AG09319 (cell line): ENCODE measurements around the gene MICAL3.

Experiments used
- DNase-seq: peaks from one replicate; pipeline ENCODE4 v3.0.0-alpha.2; 2010; ENCODE audit warnings: low read depth; ENCODE audit errors: extremely low read depth
- CTCF ChIP-seq: IDR thresholded peaks from 2 replicates; pipeline ENCODE4 v1.5.1; 2011; ENCODE audit warnings: low read depth, mild to moderate bottlenecking, inconsistent platforms, low read length, moderate library complexity

Gene MICAL3

GRCh38 chr22:18063306-18063705, 38.9 kb upstream of the MICAL3 start:
- TF ChIP-seq CTCF, result no peak
- DNase-seq, result no peak

DNA sequence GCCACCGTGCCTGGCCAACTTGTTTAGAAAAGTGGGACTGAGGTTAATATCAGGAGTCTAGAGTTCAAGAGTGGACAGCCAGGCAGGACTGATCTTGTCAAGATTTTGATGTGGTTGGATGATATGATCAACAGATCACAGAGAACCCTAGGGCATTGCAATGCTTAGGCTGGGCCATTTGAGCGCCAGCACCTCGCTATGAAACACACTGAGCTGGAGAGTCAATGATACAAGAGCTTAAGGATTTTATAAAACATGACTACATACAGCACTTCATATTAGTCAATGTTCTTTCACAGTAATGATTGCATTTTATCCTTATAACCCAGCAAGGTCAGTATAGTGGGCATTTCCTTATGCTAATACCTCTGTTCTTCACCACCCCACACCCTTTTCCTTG, 38.1 kb upstream of the MICAL3 start:
- TF ChIP-seq CTCF, result no peak
- no peak for DNase-seq

DNA sequence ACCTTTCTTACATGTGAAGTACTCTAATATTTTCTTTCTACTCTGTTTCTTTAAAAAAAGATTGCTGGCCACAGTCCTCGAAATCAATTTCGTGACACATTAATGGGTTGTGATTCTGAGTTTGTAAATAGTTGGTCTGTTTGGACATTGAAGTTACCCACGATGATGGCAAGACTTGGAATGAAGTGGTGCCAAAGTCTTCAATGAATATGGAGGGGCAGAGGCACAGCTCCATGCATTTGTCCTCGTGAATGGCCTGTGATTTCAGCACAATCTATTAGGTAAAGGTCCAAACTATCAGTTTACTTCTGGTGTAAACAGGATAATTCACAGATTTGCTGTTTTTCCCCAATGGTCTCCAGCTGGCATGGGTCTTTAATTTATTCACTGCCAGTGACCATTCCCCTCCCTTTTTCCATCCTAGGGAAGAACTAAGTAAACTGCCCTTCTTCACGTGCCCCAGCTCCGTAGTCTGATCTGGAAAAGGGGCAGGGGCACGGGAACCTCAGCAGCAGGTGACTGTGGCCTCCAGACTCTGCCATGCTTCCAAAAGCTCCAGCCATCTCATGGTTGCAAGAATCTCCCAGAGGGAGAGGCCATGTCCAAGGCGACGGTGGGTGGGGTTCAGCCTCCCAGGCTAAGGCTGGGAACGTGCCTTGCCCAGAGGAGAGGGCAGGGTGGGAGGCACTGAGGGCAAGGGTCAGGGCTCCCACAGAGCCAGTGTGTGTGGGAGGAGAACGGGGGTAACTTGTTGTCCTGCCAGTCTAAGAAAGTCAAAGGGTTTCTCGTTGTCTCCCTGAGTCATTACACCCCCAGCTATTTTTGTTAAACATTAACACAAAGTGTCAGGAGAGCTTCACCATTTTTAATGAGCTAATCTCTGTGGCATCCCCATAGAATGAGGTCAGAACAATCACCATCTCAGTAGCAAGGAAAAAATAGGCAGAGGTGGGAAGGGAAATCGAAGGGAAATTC, 36.6 kb upstream of the MICAL3 start:
- TF ChIP-seq CTCF, result no peak
- DNase-seq, result no peak

DNA sequence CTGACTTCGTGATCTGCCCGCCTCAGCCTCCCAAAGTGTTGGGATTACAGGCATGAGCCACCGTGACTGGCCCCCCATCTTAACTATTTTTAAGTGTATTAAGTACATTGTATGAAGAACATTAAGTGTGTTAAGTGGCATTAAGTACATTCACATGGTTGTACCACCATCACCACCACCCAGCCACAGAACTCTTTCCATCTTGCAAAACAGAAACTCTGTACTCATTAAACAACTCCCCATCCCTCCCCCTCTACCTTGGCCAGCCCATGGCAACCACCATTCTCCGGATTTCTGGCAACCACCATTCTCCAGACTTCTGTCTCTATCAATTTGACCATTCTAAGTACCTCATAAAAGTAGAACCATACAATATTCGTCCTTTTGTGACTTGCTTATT, 35.6 kb upstream of the MICAL3 start:
- TF ChIP-seq CTCF, result no peak
- no peak for DNase-seq

GRCh38 chr22:18059473-18059872, 35.1 kb upstream of the MICAL3 start:
- no peak for DNase-seq
- no peak for TF ChIP-seq CTCF

GRCh38 chr22:18059094-18059417, 34.7 kb upstream of the MICAL3 start:
- no peak for DNase-seq
- no peak for TF ChIP-seq CTCF

DNA sequence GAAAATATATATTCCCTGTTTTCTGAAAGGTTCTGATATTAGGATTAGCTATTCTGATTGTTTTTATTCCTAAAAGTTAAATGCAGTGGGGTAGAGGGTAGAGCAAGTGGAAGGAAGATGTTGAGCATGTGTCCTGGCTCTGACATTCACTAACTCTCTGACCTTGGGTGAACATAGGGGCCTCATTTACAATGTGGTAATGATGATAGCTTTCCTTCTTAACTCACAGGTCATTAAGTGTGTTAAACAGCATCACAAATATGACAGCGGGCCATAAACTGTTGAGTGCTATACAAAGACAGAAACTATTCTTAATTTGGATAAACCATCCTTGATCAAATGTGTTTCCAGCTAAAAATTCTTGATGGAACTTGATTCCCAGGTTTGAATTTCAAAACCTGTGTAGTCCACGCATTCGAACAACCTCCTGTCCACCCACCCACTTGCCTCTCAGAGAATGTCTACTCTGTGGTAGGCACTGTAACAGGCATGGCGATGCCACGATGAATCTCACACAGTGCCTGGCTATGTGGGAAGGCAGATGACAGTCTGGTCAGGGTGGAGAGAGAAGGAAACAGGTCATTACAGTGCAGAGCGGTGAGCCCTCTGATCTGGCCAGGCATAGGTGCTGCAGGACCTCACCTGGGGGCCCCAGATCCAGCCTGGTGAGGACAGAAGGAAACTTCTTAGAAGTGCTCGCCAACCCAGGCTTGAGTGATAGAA, 34.2 kb upstream of the MICAL3 start:
- no peak for TF ChIP-seq CTCF
- no peak for DNase-seq
